HG03432 (cell line): ENCODE results near the gene CCDC12.

Source experiments
- ATAC-seq: cut with Tn5 transposase; IDR thresholded peaks from one replicate; pipeline ENCODE4 v1.9.1; 2021; ENCODE audit warnings: mild to moderate bottlenecking, moderate library complexity; ENCODE audit not compliant: unreplicated experiment

The CCDC12 gene

DNA sequence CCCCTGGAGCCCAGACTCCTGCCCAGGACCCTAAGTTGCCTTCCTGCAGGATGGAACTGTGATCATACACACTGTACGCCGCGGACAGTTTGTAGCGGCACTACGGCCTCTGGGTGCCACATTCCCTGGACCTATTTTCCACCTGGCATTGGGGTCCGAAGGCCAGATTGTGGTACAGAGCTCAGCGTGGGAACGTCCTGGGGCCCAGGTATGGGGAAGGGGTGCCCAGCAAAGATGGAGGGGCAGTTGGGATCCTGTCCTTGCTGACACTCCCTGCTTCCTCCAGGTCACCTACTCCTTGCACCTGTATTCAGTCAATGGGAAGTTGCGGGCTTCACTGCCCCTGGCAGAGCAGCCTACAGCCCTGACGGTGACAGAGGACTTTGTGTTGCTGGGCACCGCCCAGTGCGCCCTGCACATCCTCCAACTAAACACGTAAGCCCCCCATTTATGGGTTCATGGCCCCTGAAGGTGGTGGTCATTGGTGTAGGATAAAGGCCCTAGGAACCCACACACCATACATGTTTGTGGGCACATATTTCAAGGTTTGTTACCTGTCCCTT, 31.8 kb upstream of the CCDC12 start:
- no peak for ATAC-seq

- no peak for ATAC-seq
Observed at GRCh38 chr3:47007482-47008233, 31.1 kb upstream of the CCDC12 start.

DNA sequence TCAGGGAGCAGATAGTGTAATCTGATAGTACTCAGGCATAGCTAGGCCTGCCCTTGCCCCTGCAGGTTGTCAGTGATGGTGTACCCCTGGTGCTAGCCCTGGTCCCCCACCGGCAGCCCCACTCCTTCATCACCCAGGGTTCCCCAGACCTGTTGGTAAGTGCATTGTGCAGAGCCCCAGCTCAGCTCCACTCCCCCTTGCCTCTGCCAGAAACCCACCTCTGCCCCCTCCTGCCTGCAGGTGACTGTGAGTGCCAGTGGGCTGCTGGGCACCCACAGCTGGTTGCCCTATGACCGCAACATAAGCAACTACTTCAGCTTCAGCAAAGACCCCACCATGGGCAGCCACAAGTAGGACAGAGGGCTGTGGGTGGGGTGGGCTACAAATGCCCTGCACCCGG, 30.5 kb upstream of the CCDC12 start:
- ATAC-seq = no peak

GRCh38 chr3:47006145-47006651, 29.7 kb upstream of the CCDC12 start:
- no peak for ATAC-seq

- ATAC-seq = no peak
Observed at GRCh38 chr3:47005212-47006144, 28.9 kb upstream of the CCDC12 start.

- ATAC-seq = no peak
Observed at GRCh38 chr3:47004369-47005211, 28.0 kb upstream of the CCDC12 start.

- ATAC-seq = no peak
Observed at GRCh38 chr3:47003461-47004368, 27.2 kb upstream of the CCDC12 start.

DNA sequence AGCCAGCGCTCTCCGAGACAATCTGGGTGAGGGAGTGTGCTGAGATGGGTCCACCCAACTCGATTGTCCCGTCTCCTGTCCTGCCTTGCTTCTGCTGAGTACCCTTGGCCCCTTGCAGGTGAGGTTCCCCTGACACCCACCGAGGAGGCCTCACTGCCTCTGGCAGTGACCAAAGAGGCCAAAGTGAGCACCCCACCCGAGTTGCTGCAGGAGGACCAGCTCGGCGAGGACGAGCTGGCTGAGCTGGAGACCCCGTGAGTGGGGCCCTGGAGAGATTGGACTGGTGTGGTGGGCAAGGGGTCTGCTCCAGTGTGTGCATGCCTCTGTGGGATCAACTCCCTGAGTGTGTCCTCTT, 26.5 kb upstream of the CCDC12 start:
- ATAC-seq = no peak

- no peak for ATAC-seq
Observed at GRCh38 chr3:47002171-47003055, 25.9 kb upstream of the CCDC12 start.

- ATAC-seq = no peak
Observed at GRCh38 chr3:47001731-47002170, 25.2 kb upstream of the CCDC12 start.

GRCh38 chr3:47000922-47001730, 24.6 kb upstream of the CCDC12 start:
- no peak for ATAC-seq

DNA sequence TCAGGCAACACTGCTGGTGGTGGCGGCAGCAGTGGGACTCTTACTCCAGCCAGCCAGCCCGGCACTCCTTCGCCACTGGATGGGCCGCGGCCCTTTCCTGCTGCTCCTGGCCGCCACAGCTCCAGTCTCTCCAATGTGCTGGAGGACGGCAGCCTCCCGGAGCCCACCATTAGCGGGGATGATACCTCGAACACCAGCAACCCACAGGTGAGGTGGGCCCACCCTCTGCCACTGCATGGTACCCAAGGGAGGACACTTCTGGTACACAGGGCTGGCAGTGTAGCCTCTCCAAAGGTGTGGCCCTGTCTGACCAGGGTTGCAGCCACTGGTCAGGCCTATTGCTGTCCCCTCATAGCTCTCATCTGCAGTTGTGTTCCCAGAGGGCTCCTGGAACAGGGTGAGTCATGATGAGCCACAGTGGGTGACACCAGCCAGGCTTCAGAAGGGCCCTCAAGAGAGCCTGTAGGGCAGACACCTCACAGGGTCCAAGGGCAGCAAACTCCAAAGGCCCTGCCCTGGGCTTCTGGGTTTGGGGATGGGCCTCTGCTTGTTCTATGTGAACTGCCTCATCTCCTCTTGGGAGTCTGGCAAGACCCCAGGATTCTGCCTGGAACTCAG, 23.8 kb upstream of the CCDC12 start:
- ATAC-seq = no peak

GRCh38 chr3:46999516-47000197, 23.1 kb upstream of the CCDC12 start:
- no peak for ATAC-seq

DNA sequence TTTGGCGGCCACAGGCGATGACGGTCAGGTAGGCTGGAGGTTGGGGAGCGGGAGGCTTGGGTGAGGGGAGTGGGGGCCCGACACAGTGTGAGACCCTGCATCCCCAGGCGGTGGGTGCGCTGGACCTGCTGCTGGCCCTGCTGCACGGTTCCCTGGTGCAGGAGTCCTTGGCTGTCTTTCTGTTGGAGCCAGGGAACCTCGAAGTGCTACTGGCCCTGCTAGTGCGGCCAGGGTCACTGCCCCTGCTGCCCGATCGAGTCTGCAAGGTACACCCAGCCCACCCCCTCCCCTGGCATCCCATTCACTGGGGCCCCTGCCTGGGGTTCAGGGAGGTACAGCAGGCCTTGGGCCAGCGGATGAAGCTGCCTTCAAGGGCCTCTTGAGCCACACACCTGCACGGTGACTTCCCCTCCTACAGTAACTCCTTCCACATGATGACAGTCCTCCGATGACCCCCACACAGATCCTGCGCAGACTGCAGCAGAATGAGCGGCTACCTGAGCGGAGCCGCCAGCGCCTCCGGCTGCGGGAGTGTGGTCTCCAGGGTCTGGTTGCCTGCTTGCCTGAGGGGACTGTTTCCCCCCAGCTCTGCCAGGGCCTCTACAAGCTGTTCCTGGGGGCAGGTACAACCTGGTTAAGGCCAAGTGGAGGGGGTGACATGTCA, 22.4 kb upstream of the CCDC12 start:
- ATAC-seq = no peak

DNA sequence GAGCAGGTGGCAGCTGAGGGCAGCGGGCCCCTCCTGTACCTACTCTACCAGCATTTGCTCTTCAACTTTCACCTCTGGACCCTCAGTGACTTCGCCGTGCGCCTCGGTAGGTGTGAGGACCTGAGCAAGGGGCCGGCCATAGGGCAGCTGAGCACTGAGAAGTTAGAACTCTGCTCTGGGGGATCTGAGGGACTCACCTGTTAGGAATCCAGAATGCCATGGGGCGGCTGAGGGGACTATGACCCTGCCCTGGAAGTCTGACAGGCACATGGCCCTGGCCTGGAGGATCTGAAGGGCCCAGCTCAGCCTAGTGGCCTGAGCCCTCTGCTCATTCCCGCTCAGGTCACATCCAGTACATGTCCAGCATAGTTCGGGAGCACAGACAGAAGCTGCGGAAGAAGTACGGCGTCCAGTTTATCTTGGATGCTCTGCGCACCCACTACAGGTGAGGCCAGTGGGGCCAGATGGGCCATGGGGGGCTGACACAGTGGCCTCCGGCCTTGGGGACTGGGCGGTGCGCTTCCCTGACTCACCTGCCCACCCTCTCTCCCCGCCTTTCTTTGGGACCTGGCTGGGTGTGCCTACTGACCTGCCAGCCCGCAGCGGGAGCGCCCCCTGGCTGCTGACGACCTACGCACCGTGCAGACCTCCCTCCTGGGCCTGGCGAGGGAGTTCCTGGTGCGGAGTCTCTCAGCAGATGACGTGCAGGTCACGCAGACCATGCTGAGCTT, 21.7 kb upstream of the CCDC12 start:
- no peak for ATAC-seq
